Measurements from ENCODE around the gene ZPBP.
"Not testable (repeated sequence)": the region's sequence is repeated elsewhere in the genome, so short reads cannot be mapped to it uniquely, and the experiment has no call there.

The ZPBP gene

DNA sequence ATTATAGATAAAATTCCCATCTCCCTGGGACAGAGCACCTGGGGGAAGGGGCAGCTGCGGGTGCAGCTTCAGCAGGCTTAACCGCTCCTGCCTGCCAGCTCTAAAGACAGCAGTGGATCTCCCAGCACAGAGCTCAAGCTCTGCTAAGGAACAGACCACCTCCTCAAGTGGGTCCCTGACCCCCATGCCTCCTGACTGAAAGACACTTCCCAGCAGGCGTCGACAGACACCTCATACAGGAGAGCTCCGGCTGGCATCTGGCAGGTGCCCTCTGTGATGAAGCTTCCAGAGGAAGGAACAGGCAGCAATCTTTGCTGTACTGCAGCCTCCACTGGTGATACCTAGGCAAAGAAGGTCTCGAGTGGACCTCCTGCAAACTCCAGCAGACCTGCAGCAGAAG lies 51.9 kb downstream of the ZPBP start:
- not testable (repeated sequence) for DNase-seq (ENCODE audit: low read depth)

DNA sequence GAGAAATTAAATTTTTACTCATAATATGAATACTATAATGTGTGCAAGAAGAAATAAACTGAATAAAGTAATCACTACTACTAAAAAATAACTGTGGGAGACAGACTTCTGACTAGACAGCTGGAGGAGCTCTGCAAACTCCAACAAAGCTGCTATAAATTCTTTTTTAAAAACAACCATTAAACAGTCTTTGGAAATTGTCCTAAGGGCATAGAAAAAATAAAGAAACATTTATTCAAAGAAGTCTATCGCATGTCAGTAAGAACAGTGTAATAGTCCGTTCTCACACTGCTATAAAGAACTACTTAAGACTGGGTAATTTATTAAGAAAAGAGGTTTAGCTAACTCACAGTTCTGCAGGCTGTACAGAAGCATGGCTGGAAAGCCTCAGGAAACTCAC lies 56.0 kb downstream of the ZPBP start:
- no peak for DNase-seq (ENCODE audit: low read depth)

DNA sequence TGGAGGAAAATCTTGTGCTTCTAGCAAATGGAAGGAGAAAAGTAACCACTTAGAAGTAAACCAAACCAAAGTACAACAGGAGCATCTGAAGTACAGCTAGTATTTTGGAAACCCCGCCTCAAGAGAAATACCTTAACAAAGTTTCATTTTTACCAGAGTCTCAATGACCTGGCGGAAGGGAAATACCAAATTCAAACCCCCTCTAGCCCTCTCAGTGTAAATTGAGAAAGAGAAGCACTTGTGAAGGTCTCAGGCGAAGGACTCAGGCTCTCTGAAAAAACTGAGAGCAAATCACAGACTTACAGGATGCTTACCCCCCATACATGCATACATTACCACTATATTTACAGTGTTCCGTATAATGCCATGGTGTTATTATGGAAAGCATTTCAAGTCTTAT lies 70.1 kb downstream of the ZPBP start:
- DNase-seq (ENCODE audit: low read depth), result no peak

DNA sequence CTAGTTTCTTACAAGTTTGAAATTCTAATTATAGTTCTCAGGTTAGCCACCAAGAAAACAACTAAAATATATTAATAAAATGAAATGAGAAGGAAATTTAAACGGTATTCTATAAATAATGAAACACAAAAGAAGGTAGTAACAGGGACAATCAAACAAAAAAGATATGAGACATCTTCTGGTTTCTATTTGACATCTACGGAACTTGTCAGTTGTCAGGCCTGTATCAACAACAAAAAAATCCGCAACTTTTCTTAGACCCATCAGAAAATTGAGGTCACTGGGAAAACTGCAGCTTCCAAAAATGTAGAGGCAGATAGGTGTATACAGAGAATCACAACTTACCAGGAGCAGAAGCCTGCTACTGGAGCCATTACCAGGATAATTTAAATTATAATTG lies 70.6 kb downstream of the ZPBP start:
- DNase-seq (ENCODE audit: low read depth), result no peak

DNA sequence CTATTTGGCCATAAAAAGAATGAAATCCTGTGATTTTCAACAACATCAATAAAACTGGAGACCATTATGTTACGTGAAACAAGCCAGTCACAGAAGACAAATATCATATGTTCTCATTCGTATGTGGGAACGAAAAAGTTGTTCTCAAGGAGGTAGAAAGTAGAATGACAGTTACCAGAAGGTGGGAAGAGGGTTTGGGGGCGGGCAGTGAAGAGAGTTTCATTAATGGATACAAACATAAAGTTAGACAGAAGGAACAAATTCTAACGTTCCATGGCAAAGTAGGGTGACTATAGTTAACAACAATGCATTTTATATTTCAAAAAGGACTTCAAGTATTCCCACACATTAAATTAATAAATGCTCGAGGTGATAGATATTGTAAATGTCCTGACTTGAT lies 97.4 kb downstream of the ZPBP start:
- DNase-seq (ENCODE audit: low read depth), result no peak

DNA sequence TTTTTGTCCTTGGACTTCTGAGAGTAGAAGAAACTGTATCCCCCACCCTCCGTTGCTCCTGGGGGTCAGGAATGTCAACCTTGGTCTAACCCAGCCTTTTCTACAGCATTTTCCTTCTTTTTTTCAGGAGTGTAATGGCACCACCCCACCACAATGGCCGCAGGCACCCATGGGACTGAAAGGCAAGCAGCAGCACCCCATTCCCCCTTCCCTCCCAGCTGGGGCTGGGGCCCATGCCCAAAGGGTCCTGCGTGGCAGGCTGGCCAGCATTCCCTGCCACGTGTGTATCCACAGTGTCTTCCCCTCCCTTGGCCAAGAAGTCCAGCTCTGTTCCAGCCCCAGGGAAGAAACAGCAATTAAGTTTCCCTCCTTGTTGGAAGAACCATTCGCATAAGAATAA lies 106.9 kb downstream of the ZPBP start:
- DNase-seq (ENCODE audit: low read depth), result no peak

DNA sequence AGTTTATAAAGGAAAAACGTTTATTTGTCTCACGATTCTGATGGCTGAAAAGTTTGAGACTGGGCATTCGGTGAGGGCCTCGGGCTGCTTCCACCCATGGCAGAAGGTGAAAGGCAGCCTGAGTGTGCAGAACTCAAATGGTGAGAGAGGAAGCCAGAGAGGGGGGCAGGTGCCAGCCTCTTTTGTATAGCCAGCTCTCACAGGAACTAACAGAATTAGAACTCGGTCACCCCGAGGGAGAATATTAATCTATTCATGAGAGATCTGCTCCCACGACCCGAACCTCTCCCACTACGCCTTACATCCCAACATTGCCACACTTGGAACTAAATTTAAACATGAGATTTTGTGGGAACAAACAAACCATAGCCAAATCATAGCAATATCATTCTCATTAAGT lies 112.6 kb downstream of the ZPBP start:
- DNase-seq (ENCODE audit: low read depth), result peak; percentile 2

DNA sequence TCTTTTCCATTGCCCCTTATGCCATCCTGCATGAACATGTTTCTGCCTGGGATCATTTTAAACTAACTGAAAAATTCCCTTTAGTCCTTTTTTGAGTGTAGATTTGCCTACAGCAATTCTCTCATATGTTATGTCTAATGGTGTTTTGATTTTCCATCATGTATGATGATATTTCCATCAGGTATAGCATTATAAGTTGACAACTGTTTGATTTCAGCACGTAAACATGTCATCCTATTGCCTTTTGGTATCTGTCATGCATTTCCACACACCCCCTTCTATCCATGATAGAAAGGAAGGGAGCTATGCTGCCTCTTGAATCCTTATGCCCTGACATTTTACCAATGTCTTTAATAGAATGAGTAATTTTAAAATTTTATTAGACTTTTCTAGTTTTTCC lies 116.8 kb downstream of the ZPBP start:
- DNase-seq (ENCODE audit: low read depth), result no peak

DNA sequence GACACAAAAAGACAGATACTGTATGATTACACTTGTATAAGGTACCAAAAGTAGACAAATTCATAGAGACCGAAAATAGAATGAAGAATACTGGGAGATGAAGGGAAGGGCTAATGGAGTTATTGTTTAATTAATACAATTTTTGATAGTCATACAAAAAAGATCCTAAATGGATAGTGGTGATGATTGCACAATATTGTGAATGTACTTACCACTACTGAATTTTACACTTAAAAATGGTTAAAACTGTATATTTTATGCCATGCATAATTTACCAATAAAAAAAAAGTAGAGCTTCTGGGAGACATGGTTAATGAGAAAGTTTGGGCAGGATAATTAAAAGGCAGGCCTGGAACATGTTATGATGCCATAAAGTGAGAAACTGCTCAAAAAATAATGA lies 119.0 kb downstream of the ZPBP start:
- no peak for DNase-seq (ENCODE audit: low read depth)

DNA sequence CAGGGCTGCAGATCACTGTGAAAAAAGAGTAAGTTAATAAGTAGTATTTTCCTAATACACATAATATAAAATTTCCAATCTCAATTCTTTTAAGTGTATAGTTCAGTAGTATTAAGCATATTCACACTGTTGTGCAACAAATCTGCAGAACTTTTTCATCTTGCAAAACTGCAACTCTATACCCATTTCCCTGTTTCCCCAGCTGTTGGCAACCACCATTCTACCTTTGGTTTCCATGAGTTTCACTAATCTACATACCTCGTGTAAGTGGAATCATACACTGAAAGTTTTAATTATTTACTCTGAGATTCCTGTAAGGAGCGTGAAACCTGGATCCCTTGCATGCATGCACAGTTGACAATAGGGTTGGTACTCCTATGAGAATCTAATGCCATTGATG lies 155.4 kb downstream of the ZPBP start:
- DNase-seq (ENCODE audit: low read depth), result no peak

DNA sequence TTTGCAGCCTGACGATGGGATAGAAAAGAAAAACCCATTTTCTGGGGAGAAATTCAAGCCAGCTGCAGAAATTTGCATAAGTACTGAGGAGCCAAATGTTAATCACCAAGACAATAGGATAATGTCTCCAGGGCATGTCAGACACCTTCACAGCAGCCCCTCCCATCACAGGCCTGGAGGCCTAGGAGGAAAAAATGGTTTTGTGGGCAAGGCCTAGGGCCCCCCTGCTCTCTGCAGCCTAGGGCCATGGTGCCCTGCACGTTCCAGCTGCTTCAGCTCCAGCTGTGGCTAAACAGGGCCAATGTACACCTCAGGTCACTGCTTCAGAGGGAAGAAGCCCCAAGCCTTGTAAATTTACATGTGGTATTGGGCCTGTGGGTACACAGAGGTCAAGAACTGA lies 161.4 kb downstream of the ZPBP start:
- no peak for DNase-seq (ENCODE audit: low read depth)

DNA sequence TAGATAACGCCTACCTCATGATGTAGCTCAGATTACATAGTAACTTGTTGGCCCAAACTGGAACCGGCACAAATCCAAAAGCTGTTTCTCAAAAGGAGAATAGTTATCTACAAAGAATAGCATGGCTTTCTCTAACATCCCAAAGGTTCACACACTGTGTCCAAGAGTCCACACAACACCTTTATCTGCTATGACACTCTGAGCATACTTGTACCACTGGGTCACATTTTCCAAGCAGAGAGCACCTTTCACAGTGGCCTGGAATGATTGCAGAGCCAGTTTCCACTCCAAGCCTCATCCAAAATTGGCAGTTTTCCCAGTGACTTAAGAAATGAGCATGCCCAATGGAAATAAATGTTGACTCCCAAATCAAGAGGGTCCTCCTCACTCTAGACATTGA lies 164.3 kb downstream of the ZPBP start:
- no peak for DNase-seq (ENCODE audit: low read depth)

DNA sequence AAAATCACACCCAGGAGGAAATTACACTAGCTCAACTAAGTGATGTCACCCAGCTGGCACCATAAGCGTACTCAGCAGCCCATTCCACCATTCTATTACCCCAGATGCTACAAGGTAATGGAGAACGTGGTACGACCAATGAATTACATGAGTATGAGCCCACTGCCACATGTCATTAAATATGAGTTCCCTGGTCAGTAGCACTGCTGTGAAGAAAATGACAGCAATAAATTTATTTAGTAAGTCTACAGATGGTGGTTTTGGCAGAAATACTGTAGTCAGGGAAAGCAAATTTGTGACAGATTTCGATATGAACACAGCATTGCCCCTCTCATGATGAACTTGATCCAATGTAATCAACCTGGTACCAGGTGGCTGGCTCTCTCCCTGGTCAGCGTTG lies 165.4 kb downstream of the ZPBP start:
- no peak for DNase-seq (ENCODE audit: low read depth)

DNA sequence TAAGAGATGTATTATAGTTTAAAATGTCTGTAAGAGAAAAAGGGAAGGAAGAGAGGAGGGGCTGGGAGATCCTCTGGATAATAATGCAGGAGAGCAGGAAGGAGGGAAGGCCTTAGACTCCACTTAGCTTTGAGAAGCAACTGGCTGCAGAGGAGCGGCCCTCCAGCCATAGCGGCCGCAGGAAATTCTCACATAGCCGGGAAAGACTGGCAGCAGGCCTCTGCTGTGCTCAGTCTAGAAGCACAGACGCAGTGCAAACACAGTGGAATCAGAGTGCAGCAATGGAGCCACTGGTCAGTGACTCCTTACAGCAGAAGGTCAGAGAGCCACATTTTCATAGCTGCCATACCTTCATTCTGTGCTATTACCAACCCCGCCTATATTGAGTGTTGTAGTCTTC lies 166.3 kb downstream of the ZPBP start:
- DNase-seq (ENCODE audit: low read depth), result no peak

DNA sequence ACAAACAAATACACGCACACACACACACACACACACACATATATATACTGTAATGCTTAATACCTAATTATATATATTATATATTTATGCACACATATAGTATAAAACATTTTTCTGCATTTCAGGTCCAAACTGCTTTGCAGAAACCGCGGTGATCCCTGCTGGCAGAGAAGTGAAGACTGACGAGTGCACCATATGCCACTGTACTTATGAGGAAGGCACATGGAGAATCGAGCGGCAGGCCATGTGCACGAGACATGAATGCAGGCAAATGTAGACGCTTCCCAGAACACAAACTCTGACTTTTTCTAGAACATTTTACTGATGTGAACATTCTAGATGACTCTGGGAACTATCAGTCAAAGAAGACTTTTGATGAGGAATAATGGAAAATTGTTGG lies 181.1 kb downstream of the ZPBP start:
- no peak for DNase-seq (ENCODE audit: low read depth)

DNA sequence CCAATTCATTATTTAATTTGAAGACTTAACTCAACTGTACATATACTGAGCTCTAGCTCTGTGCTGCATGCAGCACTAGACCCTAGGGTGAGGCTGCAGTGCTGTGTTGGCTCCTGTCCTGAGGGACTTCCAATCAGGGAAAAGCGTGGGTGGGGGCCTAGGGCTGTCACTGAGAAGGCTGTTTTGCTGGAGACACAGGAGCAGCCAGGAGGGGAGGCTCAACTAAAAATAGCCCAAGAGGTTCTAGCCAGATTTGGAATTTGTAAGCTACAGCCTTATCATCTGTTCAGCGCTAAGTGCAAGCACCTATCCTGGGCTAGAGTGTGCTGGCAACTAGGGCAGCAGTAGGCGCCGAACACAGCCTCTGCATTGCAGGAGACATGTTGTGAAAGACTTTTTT lies 198.5 kb downstream of the ZPBP start:
- DNase-seq (ENCODE audit: low read depth), result no peak

DNA sequence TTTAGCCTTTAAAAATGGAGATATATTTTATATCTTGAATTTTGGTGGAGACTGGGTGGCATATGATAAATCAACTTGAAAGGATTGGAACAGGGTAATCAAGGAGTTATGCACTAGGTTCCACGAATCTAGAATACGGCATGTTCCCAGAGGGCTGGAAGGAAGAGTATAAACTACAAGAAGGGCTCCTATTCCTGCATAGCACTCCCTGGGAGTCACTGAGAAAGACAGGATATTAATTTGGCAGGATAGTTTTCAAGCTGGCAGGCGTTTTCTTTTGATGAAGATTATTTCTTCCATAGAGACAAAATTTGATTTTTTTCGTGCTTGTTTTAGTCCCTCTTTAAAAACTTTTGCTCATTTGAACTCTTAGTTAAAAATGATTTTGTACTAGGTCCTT lies 199.9 kb downstream of the ZPBP start:
- no peak for DNase-seq (ENCODE audit: low read depth)

DNA sequence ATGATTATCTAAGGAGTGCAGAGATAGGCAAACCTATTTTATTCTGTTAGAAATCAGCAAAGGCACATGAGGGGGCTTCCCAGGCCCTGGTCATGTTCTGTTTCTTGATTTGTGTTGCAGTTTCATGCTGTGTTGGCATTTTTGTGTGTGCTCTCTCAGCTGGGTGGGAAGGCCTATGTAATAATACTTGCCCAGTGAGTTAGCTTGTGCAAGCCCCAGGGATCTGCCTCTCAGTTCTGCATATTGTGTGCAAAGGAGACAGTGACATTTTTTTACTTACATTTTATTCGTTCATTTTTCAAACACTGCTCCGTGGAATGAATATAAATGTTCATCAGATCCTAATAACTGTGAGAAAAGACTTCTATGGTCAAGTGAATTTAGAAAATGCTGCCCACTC lies 200.6 kb downstream of the ZPBP start:
- no peak for DNase-seq (ENCODE audit: low read depth)

All from activated T-cell treated with anti-CD3 and anti-CD28 coated beads for 48 hours (primary cell).